ENCODE results near the gene TCHHL1. TPM values are rescaled to one million over a fixed set of nuclear protein-coding genes. Genes with fewer than 3 reads are reported as not detected.

The TCHHL1 gene
- polyA plus RNA-seq, 1 donor from 2014 or later: not detected

GRCh38 chr1:152061952-152062351, 26.9 kb downstream of the TCHHL1 start:
- H2AFZ ChIP-seq (ENCODE audit: low read depth, low read length): no peak overlapping the region
- no peaks in the 10 kb centered on the region for H4K20me1 ChIP-seq (ENCODE audit: insufficient read depth)
- no peaks in the 10 kb centered on the region for H3K9me3 ChIP-seq (ENCODE audit: low read length)
- no peak overlapping the region for H3K4me2 ChIP-seq (ENCODE audit: low read length)
- H3K4me3 ChIP-seq (ENCODE audit: low read length): no peak overlapping the region
- no peak overlapping the region for H3K27ac ChIP-seq (ENCODE audit: low read length)
- no peak for TF ChIP-seq MXI1 (conservative IDR thresholded peaks at IDR 0.05; ENCODE audit: poor library complexity, severe bottlenecking)
- no peaks in the 10 kb centered on the region for H3K9me2 ChIP-seq (ENCODE audit: insufficient read depth, low read length)
- H3K79me2 ChIP-seq (replicated peaks; ENCODE audit: insufficient read depth, low read length): no peaks in the 10 kb centered on the region
- H3K9ac ChIP-seq (ENCODE audit: low read length): no peak overlapping the region
- H3F3A ChIP-seq (ENCODE audit: insufficient read depth, low read length, poor library complexity, severe bottlenecking): no peaks in the 10 kb centered on the region
- H3K36me3 ChIP-seq (ENCODE audit: insufficient read depth, low read length): no peaks in the 10 kb centered on the region
- H3K27me3 ChIP-seq (ENCODE audit: insufficient read depth, low read depth, low read length): peaks cover 2% of the 10 kb centered on the region

GRCh38 chr1:152053375-152053774, 35.5 kb downstream of the TCHHL1 start:
- H3K79me2 ChIP-seq (replicated peaks; ENCODE audit: insufficient read depth, low read length): no peaks in the 10 kb centered on the region
- H3K27me3 ChIP-seq (ENCODE audit: insufficient read depth, low read depth, low read length): peaks cover 4% of the 10 kb centered on the region
- no peaks in the 10 kb centered on the region for H3F3A ChIP-seq (ENCODE audit: insufficient read depth, low read length, poor library complexity, severe bottlenecking)
- H2AFZ ChIP-seq (ENCODE audit: low read depth, low read length): no peak overlapping the region
- no peaks in the 10 kb centered on the region for H3K9me2 ChIP-seq (ENCODE audit: insufficient read depth, low read length)
- H3K4me3 ChIP-seq (ENCODE audit: low read length): no peak overlapping the region
- H3K9ac ChIP-seq (ENCODE audit: low read length): no peak overlapping the region
- no peaks in the 10 kb centered on the region for H4K20me1 ChIP-seq (ENCODE audit: insufficient read depth)
- no peak overlapping the region for H3K4me2 ChIP-seq (ENCODE audit: low read length)
- H3K27ac ChIP-seq (ENCODE audit: low read length): no peak overlapping the region
- H3K9me3 ChIP-seq (ENCODE audit: low read length): no peaks in the 10 kb centered on the region
- H3K36me3 ChIP-seq (ENCODE audit: insufficient read depth, low read length): no peaks in the 10 kb centered on the region
- TF ChIP-seq MXI1 (conservative IDR thresholded peaks at IDR 0.05; ENCODE audit: poor library complexity, severe bottlenecking) (no peak), SMC3 (conservative IDR thresholded peaks at IDR 0.05; ENCODE audit: poor library complexity) (no peak), POLR2AphosphoS5 (IDR thresholded peaks at IDR 0.05) (no peak), RAD21 (conservative IDR thresholded peaks at IDR 0.05) (no peak), EZH2 (IDR thresholded peaks at IDR 0.05; ENCODE audit: borderline replicate concordance, insufficient read depth, low read length, poor library complexity, severe bottlenecking) (no peak), TAF1 (IDR thresholded peaks at IDR 0.05; ENCODE audit: low read depth) (no peak), CTCF (IDR thresholded peaks at IDR 0.05; ENCODE audit: poor library complexity, severe bottlenecking) (no peak)

- Histone ChIP-seq H3K4me3 (ENCODE audit: low read length) (no peak overlapping the region), H3K9ac (ENCODE audit: low read length) (no peak overlapping the region), H3K9me2 (ENCODE audit: insufficient read depth, low read length) (no peaks in the 10 kb centered on the region), H4K20me1 (ENCODE audit: insufficient read depth) (no peaks in the 10 kb centered on the region), H3K36me3 (ENCODE audit: insufficient read depth, low read length) (no peaks in the 10 kb centered on the region), H3K4me2 (ENCODE audit: low read length) (no peak overlapping the region), H3K27me3 (ENCODE audit: insufficient read depth, low read depth, low read length) (peaks cover 3% of the 10 kb centered on the region), H3F3A (ENCODE audit: insufficient read depth, low read length, poor library complexity, severe bottlenecking) (no peaks in the 10 kb centered on the region), H3K79me2 (replicated peaks; ENCODE audit: insufficient read depth, low read length) (no peaks in the 10 kb centered on the region), H3K9me3 (ENCODE audit: low read length) (no peaks in the 10 kb centered on the region), H2AFZ (ENCODE audit: low read depth, low read length) (no peak overlapping the region), H3K27ac (ENCODE audit: low read length) (no peak overlapping the region)
- TF ChIP-seq REST (IDR thresholded peaks at IDR 0.05; ENCODE audit: borderline replicate concordance) (no peak), RAD21 (conservative IDR thresholded peaks at IDR 0.05) (peak; percentile 77), TAF1 (IDR thresholded peaks at IDR 0.05; ENCODE audit: low read depth) (no peak), EP300 (conservative IDR thresholded peaks at IDR 0.05; ENCODE audit: poor library complexity, severe bottlenecking) (no peak), SMC3 (conservative IDR thresholded peaks at IDR 0.05; ENCODE audit: poor library complexity) (peak; percentile 83), POLR2AphosphoS5 (IDR thresholded peaks at IDR 0.05) (no peak), CTCF (IDR thresholded peaks at IDR 0.05; ENCODE audit: poor library complexity, severe bottlenecking) (peak; percentile 88), EZH2 (IDR thresholded peaks at IDR 0.05; ENCODE audit: borderline replicate concordance, insufficient read depth, low read length, poor library complexity, severe bottlenecking) (no peak)
Measured at GRCh38 chr1:152052606-152053005, 36.3 kb downstream of the TCHHL1 start.

All from neural cell (in vitro differentiated cells).